ENCODE results near the gene BCL7A. TPM values are rescaled to one million over a fixed set of nuclear protein-coding genes. Genes with fewer than 3 reads are reported as not detected.
"Not testable (repeated sequence)": the region's sequence is repeated elsewhere in the genome, so short reads cannot be mapped to it uniquely, and the experiment has no call there.

Gene BCL7A
- total and polyA plus RNA-seq, 2 of the 8 experiments (the other 6 are each of a cell fraction or from before 2014, with no cell fraction given) = 11.9 to 12.7 TPM

DNA sequence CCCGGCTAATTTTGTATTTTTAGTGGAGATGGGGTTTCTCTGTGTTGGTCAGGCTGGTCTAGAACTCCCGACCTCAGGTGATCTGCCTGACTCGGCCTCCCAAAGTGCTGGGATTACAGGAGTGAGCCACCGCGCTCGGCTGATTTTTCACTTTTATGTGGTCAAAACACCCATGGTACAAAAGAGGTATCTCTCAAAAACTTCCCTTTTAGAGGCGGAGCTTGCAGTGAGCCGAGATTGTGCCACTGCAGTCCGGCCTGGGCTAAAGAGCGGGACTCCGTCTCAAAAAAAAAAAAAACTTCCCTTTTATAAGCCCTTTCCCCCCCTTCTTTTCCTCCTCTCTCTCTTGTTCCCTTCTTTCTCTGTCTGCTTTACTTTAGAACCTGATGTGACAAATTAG, 83.8 kb downstream of the BCL7A start:
- not testable (repeated sequence) for H3K79me1 ChIP-seq (ENCODE audit: low read depth, low read length); H3K9me3 ChIP-seq (ENCODE audit: insufficient read depth in 2 of 2, low read depth in 1 of 2, low read length in 1 of 2); H3K23ac ChIP-seq (ENCODE audit: insufficient read length); H2AK5ac ChIP-seq (ENCODE audit: low read depth, low read length); H4K8ac ChIP-seq (ENCODE audit: extremely low read depth, insufficient read depth, low read length); H3K4ac ChIP-seq (replicated peaks; ENCODE audit: insufficient read length, low read depth, low read length); DNase-seq (ENCODE audit: low read depth in 1 of 2, low spot score in 2 of 2); H3K56ac ChIP-seq (replicated peaks; ENCODE audit: insufficient read length, low read depth, low read length); H3K9ac ChIP-seq (replicated peaks in 1 of 4; ENCODE audit: extremely low read depth in 1 of 4, low read depth in 3 of 4, low read length in 3 of 4); H2BK12ac ChIP-seq (ENCODE audit: low read depth, low read length); H3K4me1 ChIP-seq (replicated peaks in 1 of 4; ENCODE audit: control insufficient read depth in 3 of 4, insufficient read depth in 4 of 4, low read length in 3 of 4); H3K27me3 ChIP-seq (replicated peaks in 1 of 4; ENCODE audit: control insufficient read depth in 3 of 4, extremely low read depth in 1 of 4, insufficient read depth in 3 of 4, low read length in 3 of 4); H3K36me3 ChIP-seq (ENCODE audit: control insufficient read depth in 2 of 4, insufficient read depth in 4 of 4, low read length in 3 of 4); H3K79me2 ChIP-seq (ENCODE audit: control insufficient read depth in 1 of 2, insufficient read depth in 2 of 2, low read length in 2 of 2); H2AFZ ChIP-seq (ENCODE audit: low read length); H2BK20ac ChIP-seq (ENCODE audit: low read length); H3K27ac ChIP-seq (ENCODE audit: low read depth, low read length); FAIRE-seq; H2BK120ac ChIP-seq (replicated peaks; ENCODE audit: low read depth, low read length); H4K91ac ChIP-seq (replicated peaks; ENCODE audit: insufficient read length, low read length); H3K23me2 ChIP-seq (ENCODE audit: low read depth, low read length); H3K4me2 ChIP-seq (ENCODE audit: insufficient read depth in 1 of 2, low read depth in 2 of 2, low read length in 2 of 2); H2BK5ac ChIP-seq (ENCODE audit: low read depth, low read length); H2BK15ac ChIP-seq (ENCODE audit: low read length); H4K5ac ChIP-seq (ENCODE audit: insufficient read length, low read depth, low read length); H3K18ac ChIP-seq (ENCODE audit: extremely low read depth, low read length); H4K20me1 ChIP-seq (replicated peaks in 1 of 2; ENCODE audit: control insufficient read depth in 1 of 2, insufficient read depth in 2 of 2, low read length in 2 of 2); H3K14ac ChIP-seq (ENCODE audit: insufficient read length); H3K4me3 ChIP-seq (ENCODE audit: extremely low read depth in 1 of 4, insufficient read depth in 2 of 4, low read depth in 3 of 4, low read length in 4 of 4)
- POLR2A ChIA-PET (ENCODE audit: partially characterized antibody) = interaction anchor here (0.7 kb wide), 1 partner anchor 246 kb away, joined by 3 read pairs; no protein-coding TSS in a partner anchor
- CTCF ChIA-PET (ENCODE audit: partially characterized antibody) = interaction anchor here (0.6 to 3.0 kb wide), 8 partner anchors 9 to 174 kb away, joined by 3 to 24 read pairs (median 4); no protein-coding TSS in a partner anchor
- 91% methylated on average over 11 of the region's 11 CpGs; no CpG with 5 or more reads in 1 of the 2 experiments for WGBS, 2 experiments (ENCODE audit: extremely low coverage in 1 of 2, insufficient coverage in 1 of 2, insufficient read length in 1 of 2, insufficient replicate concordance in 2 of 2, low coverage in 1 of 2, low lambda C conversion rate in 2 of 2, missing lambda C conversion rate in 1 of 2)
